WTC11 (cell line): ENCODE measurements around the gene ZPR1. TPM values are rescaled to one million over a fixed set of nuclear protein-coding genes. Genes with fewer than 3 reads are reported as not detected.

Experiments used
- ATAC-seq: fragments of 200-7000 bp; cut with Tn5 transposase; 2 replicates; pipeline ENCODE4 v1.10.0; 2021; ENCODE audit warnings: mild to moderate bottlenecking, moderate library complexity
- CTCF ChIA-PET: fragments of 300-600 bp; sonication (Branson Sonifier 250); formaldehyde crosslinking; loops from one replicate; lab custom pipeline; 2021; ENCODE audit warnings: antibody characterized with exemption; lab: Charles Lee
- POLR2A ChIA-PET: fragments of 350-600 bp; sonication (Branson Sonifier 250); formaldehyde crosslinking; loops from one replicate; lab custom pipeline; 2021; ENCODE audit warnings: antibody characterized with exemption; lab: Charles Lee
- DNase-seq: peaks from one replicate; pipeline ENCODE4 v3.0.0; 2021; ENCODE audit warnings: low spot score
- H3K27ac Mint-ChIP-seq: 2 replicates; pipeline ENCODE4 v1.8.0; 2021; ENCODE audit warnings: mixed read lengths
- H3K27me3 Mint-ChIP-seq: 2 replicates; pipeline ENCODE4 v1.8.0; 2021; ENCODE audit warnings: low read depth, mild to moderate bottlenecking, moderate library complexity, mixed read lengths
- H3K36me3 Mint-ChIP-seq: 2 replicates; pipeline ENCODE4 v1.8.0; 2021; ENCODE audit warnings: mixed read lengths
- H3K4me1 Mint-ChIP-seq: 2 replicates; pipeline ENCODE4 v1.8.0; 2022; ENCODE audit warnings: mixed read lengths
- H3K4me3 Mint-ChIP-seq: 2 replicates; pipeline ENCODE4 v1.8.0; 2021; ENCODE audit warnings: mild to moderate bottlenecking, moderate library complexity, mixed read lengths
- H3K9me3 Mint-ChIP-seq: 2 replicates; pipeline ENCODE4 v1.8.0; 2021; ENCODE audit warnings: mixed read lengths
- EMX1 ChIP-seq: fragments of 250-450 bp; sonication (Bioruptor Pico); IDR thresholded peaks from 2 replicates; pipeline ENCODE4 v1.8.0; 2021; ENCODE audit warnings: mild to moderate bottlenecking
- GABPB1 ChIP-seq: sonication (generic); formaldehyde crosslinking; IDR thresholded peaks from 2 replicates; pipeline ENCODE4 v1.8.1; 2023; ENCODE audit warnings: mild to moderate bottlenecking, missing genetic modification reagents
- JAZF1 ChIP-seq: fragments of 250-450 bp; sonication (Bioruptor Pico); IDR thresholded peaks from 2 replicates; pipeline ENCODE4 v1.9.0; 2021; ENCODE audit warnings: moderate library complexity, mild to moderate bottlenecking, inconsistent platforms
- JUN ChIP-seq: sonication (generic); formaldehyde crosslinking; IDR thresholded peaks from 2 replicates; pipeline ENCODE4 v1.8.0; 2023; ENCODE audit warnings: mild to moderate bottlenecking, missing genetic modification reagents
- MXD4 ChIP-seq: fragments of 250-450 bp; sonication (Bioruptor Pico); IDR thresholded peaks from 2 replicates; pipeline ENCODE4 v1.8.0; 2021; ENCODE audit warnings: mild to moderate bottlenecking, moderate library complexity, borderline replicate concordance
- NR1H2 ChIP-seq: sonication (generic); formaldehyde crosslinking; IDR thresholded peaks from 2 replicates; pipeline ENCODE4 v1.9.0; 2021; ENCODE audit warnings: mild to moderate bottlenecking, moderate library complexity, missing genetic modification reagents
- NR2C2 ChIP-seq: sonication (generic); formaldehyde crosslinking; IDR thresholded peaks from 2 replicates; pipeline ENCODE4 v1.8.0; 2022; ENCODE audit warnings: mild to moderate bottlenecking, missing genetic modification reagents
- PRRX2 ChIP-seq: fragments of 250-450 bp; sonication (Bioruptor Pico); IDR thresholded peaks from 2 replicates; pipeline ENCODE4 v1.8.0; 2021; ENCODE audit warnings: mild to moderate bottlenecking
- RELA ChIP-seq: sonication (generic); formaldehyde crosslinking; IDR thresholded peaks from 2 replicates; pipeline ENCODE4 v1.8.1; 2022; ENCODE audit warnings: missing genetic modification reagents, mild to moderate bottlenecking, borderline replicate concordance
- RORB ChIP-seq: fragments of 250-450 bp; sonication (Bioruptor Pico); IDR thresholded peaks from 2 replicates; pipeline ENCODE4 v1.9.0; 2021; ENCODE audit warnings: mild to moderate bottlenecking
- SMAD3 ChIP-seq: sonication (generic); formaldehyde crosslinking; IDR thresholded peaks from 2 replicates; pipeline ENCODE4 v1.8.0; 2022; ENCODE audit warnings: missing genetic modification reagents, mild to moderate bottlenecking, borderline replicate concordance
- ZNF121 ChIP-seq: sonication (generic); formaldehyde crosslinking; IDR thresholded peaks from 2 replicates; pipeline ENCODE4 v1.8.0; 2023; ENCODE audit warnings: missing genetic modification reagents
- ZNF138 ChIP-seq: sonication (generic); formaldehyde crosslinking; conservative IDR thresholded peaks from 2 replicates; pipeline ENCODE4 v1.8.1; 2022; ENCODE audit warnings: mild to moderate bottlenecking, moderate library complexity, missing genetic modification reagents
- ZNF232 ChIP-seq: sonication (generic); formaldehyde crosslinking; IDR thresholded peaks from 2 replicates; pipeline ENCODE4 v1.8.0; 2022; ENCODE audit warnings: mild to moderate bottlenecking, missing genetic modification reagents
- total RNA-seq: library from RNA; stranded (reverse); gene quantifications from 3 replicates; pipeline ENCODE4 v1.2.3, GENCODE V29; 2021
- TF ChIP-seq, protein P1 (sequence below): sonication (generic); formaldehyde crosslinking; IDR thresholded peaks from 2 replicates; pipeline ENCODE4 v1.8.1; 2022; ENCODE audit warnings: mild to moderate bottlenecking, moderate library complexity, missing genetic modification reagents
- TF ChIP-seq, protein P2 (sequence below): sonication (generic); formaldehyde crosslinking; IDR thresholded peaks from 2 replicates; pipeline ENCODE4 v1.8.0; 2022; ENCODE audit warnings: mild to moderate bottlenecking, missing genetic modification reagents
- TF ChIP-seq, protein P3 (sequence below): sonication (generic); formaldehyde crosslinking; IDR thresholded peaks from 2 replicates; pipeline ENCODE4 v1.8.0; 2022; ENCODE audit warnings: missing genetic modification reagents
- TF ChIP-seq, protein P4 (sequence below): sonication (generic); formaldehyde crosslinking; conservative IDR thresholded peaks from 2 replicates; pipeline ENCODE4 v1.8.1; 2022; ENCODE audit warnings: mild to moderate bottlenecking, missing genetic modification reagents
- TF ChIP-seq, protein P5 (sequence below): sonication (generic); formaldehyde crosslinking; IDR thresholded peaks from 2 replicates; pipeline ENCODE4 v1.8.0; 2022; ENCODE audit warnings: mild to moderate bottlenecking, missing genetic modification reagents
- TF ChIP-seq, protein P6 (sequence below): sonication (generic); formaldehyde crosslinking; IDR thresholded peaks from 2 replicates; pipeline ENCODE4 v1.8.0; 2022; ENCODE audit warnings: mild to moderate bottlenecking, missing genetic modification reagents

ZPR1 gene
- total RNA-seq, 1 experiment from 2014 or later: 59.6 TPM

DNA sequence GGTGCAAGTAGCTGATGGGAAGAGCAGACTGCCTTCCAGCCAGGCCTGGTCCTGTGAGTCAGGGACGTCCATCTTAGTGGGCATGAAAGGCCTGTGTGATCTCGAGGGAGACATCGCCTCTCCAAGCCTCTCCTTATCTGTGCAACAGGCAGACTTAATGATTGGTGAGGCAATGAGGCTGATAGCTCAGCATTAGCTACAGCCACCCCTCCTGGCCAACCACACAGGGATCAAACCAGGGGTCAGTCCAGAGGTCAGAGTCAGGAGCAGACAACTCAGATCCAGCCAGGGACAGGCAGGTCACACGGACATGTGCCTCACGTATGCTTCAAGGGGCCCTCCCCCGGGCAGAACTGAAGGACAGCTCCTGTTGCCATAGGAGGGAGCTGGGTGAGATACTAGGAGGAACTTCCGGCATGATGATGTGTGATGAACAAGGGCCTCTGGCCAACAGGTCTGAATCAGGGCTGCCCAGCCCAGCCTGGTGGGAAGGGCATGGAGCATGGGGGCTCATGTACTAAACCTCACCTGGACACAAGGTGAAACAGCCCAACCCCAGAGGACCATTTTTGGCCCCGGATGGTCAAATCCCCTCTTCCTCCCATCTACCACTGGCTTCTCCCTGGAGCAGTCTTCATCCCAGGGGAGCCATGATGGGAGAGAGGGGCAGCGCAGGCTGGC is 39.1 kb upstream of the ZPR1 start:
- no peak overlapping the region for H3K4me3 Mint-ChIP-seq
- TF ChIP-seq SMAD3 (CRISPR knock-in tag): no peak
- peak; percentile 74; the same call in 1 of the 2 replicates for TF ChIP-seq GABPB1
- H3K4me1 Mint-ChIP-seq: no peaks in the 10 kb centered on the region
- ATAC-seq (no peak), DNase-seq (no peak)
- H3K27ac Mint-ChIP-seq: no peak overlapping the region
- H3K27me3 Mint-ChIP-seq: no peaks in the 10 kb centered on the region; the same call in 1 of the 2 replicates
- CTCF ChIA-PET: interaction anchor here (1.2 to 1.5 kb wide), 2 partner anchors 9 to 36 kb away, joined by 5 to 6 read pairs; partner anchors contain the start of gene APOA5
- H3K9me3 Mint-ChIP-seq: no peaks in the 10 kb centered on the region
- POLR2A ChIA-PET: interaction anchor here (1.3 kb wide), 1 partner anchor 36 kb away, joined by 3 read pairs; no protein-coding TSS in a partner anchor
- H3K36me3 Mint-ChIP-seq: no peaks in the 10 kb centered on the region

DNA sequence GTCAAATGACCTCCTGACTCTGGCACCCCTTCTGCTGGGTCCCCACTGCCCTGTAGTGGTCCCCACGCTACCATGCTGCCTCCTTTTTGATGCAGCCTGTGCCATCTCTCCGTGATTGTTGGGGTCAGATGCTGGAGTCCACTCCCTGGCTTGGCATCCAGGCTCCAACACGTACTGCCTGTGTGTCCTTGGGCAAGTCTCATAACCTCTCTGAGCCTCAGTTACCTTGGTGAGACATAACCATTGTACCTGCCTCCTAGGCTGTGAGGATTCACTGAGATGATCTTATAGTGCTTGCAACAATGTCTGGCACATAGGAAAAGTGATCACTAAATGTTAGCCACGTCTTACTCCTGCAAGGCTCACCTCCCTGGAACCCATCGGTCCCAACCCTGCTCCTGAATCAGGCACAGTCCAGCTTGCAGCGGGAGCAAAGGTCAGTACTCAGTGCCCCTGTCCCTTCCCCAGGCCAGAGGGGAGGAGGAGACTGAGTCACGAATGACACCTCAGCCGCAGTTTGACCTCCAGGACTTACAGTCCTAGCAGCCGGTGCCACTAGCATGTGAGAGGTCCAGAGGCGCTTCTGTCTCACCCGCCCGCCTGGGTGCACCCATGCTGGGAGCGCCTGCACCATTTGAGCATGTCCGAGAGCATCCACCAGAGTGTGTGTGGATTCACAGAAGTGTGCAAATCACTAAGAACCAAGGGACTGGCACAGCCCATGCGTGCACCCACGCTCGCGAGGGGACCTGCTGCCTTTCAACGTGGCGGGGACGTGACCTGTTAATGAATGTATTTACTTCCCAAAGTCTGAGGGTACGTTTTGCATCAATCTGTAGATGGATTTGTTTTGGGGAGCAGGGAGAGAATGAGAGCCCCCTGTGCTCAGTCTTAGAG is 38.3 kb upstream of the ZPR1 start:
- ATAC-seq: no peak
- TF ChIP-seq, protein P1, sequence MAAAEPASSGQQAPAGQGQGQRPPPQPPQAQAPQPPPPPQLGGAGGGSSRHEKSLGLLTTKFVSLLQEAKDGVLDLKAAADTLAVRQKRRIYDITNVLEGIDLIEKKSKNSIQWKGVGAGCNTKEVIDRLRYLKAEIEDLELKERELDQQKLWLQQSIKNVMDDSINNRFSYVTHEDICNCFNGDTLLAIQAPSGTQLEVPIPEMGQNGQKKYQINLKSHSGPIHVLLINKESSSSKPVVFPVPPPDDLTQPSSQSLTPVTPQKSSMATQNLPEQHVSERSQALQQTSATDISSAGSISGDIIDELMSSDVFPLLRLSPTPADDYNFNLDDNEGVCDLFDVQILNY (CRISPR knock-in tag): no peak
- no peak for TF ChIP-seq PRRX2 (CRISPR knock-in tag)
- no peak for TF ChIP-seq JUN
- TF ChIP-seq RORB (CRISPR knock-in tag): no peak
- no peak for TF ChIP-seq RELA
- no peak for TF ChIP-seq ZNF232 (CRISPR knock-in tag)
- TF ChIP-seq, protein P2, sequence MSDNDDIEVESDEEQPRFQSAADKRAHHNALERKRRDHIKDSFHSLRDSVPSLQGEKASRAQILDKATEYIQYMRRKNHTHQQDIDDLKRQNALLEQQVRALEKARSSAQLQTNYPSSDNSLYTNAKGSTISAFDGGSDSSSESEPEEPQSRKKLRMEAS (CRISPR knock-in tag): no peak
- TF ChIP-seq EMX1 (CRISPR knock-in tag): no peak
- TF ChIP-seq, protein P3, sequence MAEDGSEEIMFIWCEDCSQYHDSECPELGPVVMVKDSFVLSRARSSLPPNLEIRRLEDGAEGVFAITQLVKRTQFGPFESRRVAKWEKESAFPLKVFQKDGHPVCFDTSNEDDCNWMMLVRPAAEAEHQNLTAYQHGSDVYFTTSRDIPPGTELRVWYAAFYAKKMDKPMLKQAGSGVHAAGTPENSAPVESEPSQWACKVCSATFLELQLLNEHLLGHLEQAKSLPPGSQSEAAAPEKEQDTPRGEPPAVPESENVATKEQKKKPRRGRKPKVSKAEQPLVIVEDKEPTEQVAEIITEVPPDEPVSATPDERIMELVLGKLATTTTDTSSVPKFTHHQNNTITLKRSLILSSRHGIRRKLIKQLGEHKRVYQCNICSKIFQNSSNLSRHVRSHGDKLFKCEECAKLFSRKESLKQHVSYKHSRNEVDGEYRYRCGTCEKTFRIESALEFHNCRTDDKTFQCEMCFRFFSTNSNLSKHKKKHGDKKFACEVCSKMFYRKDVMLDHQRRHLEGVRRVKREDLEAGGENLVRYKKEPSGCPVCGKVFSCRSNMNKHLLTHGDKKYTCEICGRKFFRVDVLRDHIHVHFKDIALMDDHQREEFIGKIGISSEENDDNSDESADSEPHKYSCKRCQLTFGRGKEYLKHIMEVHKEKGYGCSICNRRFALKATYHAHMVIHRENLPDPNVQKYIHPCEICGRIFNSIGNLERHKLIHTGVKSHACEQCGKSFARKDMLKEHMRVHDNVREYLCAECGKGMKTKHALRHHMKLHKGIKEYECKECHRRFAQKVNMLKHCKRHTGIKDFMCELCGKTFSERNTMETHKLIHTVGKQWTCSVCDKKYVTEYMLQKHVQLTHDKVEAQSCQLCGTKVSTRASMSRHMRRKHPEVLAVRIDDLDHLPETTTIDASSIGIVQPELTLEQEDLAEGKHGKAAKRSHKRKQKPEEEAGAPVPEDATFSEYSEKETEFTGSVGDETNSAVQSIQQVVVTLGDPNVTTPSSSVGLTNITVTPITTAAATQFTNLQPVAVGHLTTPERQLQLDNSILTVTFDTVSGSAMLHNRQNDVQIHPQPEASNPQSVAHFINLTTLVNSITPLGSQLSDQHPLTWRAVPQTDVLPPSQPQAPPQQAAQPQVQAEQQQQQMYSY (CRISPR knock-in tag): no peak
- TF ChIP-seq ZNF138 (CRISPR knock-in tag): no peak
- TF ChIP-seq, protein P4, sequence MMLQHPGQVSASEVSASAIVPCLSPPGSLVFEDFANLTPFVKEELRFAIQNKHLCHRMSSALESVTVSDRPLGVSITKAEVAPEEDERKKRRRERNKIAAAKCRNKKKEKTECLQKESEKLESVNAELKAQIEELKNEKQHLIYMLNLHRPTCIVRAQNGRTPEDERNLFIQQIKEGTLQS: no peak
- ChIA-PET POLR2A (interaction anchor here (1.3 kb wide), 1 partner anchor 35 kb away, joined by 3 read pairs; no protein-coding TSS in a partner anchor), CTCF (interaction anchor here (1.1 to 1.5 kb wide), 3 partner anchors 10 to 35 kb away, joined by 5 to 6 read pairs (median 6); partner anchors contain the start of gene APOA5)
- no peaks in the 10 kb centered on the region; the same call in 1 of the 2 replicates for H3K27me3 Mint-ChIP-seq
- no peak overlapping the region for H3K27ac Mint-ChIP-seq
- no peaks in the 10 kb centered on the region for H3K36me3 Mint-ChIP-seq
- no peak for DNase-seq
- no peak overlapping the region for H3K4me3 Mint-ChIP-seq
- H3K4me1 Mint-ChIP-seq: no peaks in the 10 kb centered on the region
- no peaks in the 10 kb centered on the region for H3K9me3 Mint-ChIP-seq

DNA sequence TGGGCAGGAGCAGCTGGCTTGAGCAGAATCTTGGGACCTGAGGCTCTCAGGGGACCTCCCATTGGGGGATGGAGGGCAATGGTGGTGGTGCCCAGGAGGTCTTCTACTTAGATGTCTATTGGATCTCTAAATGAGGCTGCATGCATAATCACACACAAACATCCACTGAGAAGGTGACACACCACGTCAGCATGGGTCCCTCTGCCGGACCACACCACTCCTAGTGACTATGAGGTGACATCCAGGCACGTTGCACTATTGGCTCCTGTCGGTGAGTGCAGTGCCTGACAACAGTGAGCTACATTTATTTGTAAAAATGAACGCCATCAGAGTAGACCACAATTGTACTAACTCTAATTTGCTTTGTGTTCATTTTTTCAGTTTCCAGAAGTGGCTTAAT is 37.6 kb upstream of the ZPR1 start:
- POLR2A ChIA-PET: interaction anchor here (1.3 kb wide), 1 partner anchor 34 kb away, joined by 3 read pairs; no protein-coding TSS in a partner anchor
- ATAC-seq (no peak), DNase-seq (no peak)
- no peaks in the 10 kb centered on the region for H3K4me1 Mint-ChIP-seq
- no peaks in the 10 kb centered on the region for H3K36me3 Mint-ChIP-seq
- CTCF ChIA-PET: interaction anchor here (1.1 kb wide), 1 partner anchor 10 kb away, joined by 6 read pairs; no protein-coding TSS in a partner anchor
- H3K27me3 Mint-ChIP-seq: no peaks in the 10 kb centered on the region; the same call in 1 of the 2 replicates
- H3K4me3 Mint-ChIP-seq: no peak overlapping the region
- H3K27ac Mint-ChIP-seq: no peak overlapping the region
- H3K9me3 Mint-ChIP-seq: no peaks in the 10 kb centered on the region
- TF ChIP-seq ZNF121 (CRISPR knock-in tag) (no peak), JAZF1 (CRISPR knock-in tag) (no peak), NR1H2 (CRISPR knock-in tag) (no peak), NR2C2 (CRISPR knock-in tag) (no peak), MXD4 (no peak)
- TF ChIP-seq, protein P5, sequence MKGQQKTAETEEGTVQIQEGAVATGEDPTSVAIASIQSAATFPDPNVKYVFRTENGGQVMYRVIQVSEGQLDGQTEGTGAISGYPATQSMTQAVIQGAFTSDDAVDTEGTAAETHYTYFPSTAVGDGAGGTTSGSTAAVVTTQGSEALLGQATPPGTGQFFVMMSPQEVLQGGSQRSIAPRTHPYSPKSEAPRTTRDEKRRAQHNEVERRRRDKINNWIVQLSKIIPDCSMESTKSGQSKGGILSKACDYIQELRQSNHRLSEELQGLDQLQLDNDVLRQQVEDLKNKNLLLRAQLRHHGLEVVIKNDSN: no peak
- TF ChIP-seq, protein P6, sequence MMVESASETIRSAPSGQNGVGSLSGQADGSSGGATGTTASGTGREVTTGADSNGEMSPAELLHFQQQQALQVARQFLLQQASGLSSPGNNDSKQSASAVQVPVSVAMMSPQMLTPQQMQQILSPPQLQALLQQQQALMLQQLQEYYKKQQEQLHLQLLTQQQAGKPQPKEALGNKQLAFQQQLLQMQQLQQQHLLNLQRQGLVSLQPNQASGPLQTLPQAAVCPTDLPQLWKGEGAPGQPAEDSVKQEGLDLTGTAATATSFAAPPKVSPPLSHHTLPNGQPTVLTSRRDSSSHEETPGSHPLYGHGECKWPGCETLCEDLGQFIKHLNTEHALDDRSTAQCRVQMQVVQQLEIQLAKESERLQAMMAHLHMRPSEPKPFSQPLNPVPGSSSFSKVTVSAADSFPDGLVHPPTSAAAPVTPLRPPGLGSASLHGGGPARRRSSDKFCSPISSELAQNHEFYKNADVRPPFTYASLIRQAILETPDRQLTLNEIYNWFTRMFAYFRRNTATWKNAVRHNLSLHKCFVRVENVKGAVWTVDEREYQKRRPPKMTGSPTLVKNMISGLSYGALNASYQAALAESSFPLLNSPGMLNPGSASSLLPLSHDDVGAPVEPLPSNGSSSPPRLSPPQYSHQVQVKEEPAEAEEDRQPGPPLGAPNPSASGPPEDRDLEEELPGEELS (CRISPR knock-in tag): no peak
